NCI-H524 treated with DMSO at 0.1 percent for 48 hours (cell line): Measurements from ENCODE around the gene CA9.
"Not testable (repeated sequence)": the region's sequence is repeated elsewhere in the genome, so short reads cannot be mapped to it uniquely, and the experiment has no call there.

Experiments used
- DNase-seq: peaks from one replicate; lab custom pipeline; 2025; lab: John Stamatoyannopoulos, UW

Gene CA9

DNA sequence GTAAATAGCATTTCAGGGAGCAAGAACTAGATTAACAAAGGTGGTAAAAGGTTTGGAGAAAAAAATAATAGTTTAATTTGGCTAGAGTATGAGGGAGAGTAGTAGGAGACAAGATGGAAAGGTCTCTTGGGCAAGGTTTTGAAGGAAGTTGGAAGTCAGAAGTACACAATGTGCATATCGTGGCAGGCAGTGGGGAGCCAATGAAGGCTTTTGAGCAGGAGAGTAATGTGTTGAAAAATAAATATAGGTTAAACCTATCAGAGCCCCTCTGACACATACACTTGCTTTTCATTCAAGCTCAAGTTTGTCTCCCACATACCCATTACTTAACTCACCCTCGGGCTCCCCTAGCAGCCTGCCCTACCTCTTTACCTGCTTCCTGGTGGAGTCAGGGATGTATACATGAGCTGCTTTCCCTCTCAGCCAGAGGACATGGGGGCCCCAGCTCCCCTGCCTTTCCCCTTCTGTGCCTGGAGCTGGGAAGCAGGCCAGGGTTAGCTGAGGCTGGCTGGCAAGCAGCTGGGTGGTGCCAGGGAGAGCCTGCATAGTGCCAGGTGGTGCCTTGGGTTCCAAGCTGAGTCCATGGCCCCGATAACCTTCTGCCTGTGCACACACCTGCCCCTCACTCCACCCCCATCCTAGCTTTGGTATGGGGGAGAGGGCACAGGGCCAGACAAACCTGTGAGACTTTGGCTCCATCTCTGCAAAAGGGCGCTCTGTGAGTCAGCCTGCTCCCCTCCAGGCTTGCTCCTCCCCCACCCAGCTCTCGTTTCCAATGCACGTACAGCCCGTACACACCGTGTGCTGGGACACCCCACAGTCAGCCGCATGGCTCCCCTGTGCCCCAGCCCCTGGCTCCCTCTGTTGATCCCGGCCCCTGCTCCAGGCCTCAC lies at the start of gene CA9:
TSS of gene CA9 (plus strand) at position 797 of the 893 bp plus-strand sequence. CDS start at position 829, 32 bp downstream.
- no peak for DNase-seq

DNA sequence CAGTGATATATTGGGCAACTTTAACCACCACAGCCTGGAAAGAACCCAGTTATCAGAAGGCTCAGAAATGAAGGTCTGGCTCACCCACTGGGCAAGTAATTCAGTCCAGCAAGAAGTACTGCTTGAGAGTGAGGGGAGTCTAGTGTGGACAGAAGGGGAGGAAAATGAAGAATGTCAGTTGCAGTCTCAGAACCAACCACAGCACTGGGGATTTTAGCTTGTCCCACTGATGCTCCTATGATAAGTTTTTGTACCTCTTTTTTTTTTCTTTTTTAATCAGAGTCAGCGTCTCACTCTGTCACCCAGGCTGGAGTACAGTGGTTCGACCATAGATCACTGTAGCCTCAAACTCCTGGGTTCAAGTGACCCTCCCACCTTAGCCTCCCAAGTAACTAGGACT lies 46.2 kb upstream of the CA9 start:
- no peak for DNase-seq

DNA sequence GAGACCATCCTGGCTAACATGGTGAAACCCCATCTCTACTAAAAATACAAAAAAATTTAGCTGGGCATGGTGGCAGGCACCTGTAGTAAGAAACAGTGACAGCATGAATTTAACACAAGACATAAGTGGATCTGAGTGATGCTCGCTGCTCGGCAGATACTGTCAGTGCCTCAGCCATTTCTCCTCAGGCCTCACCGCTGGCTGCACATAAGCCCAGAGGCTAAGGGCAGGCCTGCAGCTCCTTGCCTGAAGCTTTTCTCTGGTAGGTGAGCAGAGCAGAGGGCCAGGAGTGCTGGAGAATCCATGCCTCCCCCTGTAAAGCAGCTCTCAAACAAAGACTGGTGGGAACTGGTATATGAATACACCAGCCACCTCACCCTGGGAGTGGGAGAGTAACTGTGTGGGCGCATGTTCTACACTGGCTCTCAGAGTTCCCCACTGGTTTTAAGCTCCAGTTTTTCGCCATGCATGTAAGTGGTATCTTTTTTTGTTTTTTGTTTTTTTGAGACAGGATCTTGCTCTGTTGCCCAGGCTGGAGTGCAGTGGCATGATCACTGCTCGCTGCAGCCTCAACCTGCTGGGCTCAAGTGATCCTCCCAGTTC lies 45.2 kb upstream of the CA9 start:
- no peak for DNase-seq

DNA sequence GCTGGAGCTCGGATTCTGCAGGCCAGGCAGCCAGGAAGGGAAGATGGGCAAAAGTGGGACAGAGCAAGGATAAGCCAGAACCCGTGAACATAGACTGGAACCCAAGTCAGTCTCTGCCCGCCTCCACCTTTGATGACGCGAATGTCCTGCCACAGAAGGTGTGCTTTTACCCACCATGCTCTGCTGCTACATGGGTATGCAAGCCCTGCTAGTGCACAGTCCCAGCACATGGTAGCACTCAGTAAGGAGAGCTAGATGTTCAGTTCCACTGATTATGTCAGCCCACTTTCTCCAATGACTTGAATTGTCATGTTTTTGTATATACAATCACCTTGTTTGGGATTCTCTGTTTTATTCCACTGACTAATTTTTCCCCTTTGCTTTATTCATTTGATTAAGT lies 44.1 kb upstream of the CA9 start:
- DNase-seq = no peak

DNA sequence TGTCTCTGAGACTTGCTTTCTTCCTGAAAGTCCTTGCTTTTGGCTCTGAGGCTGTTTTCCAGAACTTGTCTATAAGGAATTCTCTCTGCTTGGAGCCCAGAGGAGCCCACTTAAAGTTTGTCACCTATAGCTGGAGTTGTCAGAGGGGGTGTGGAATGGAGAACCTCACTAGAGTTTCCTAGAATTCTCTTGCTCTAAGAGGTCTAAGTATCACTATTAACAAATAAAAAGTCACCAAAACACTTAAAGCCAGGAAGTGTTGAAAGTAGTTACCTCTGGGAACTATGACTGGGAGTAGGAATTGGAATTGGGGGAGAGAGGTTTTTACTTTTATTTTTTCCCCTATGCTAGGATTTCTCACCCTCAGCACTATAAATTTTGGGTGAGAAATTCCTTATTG lies 38.0 kb upstream of the CA9 start:
- no peak for DNase-seq

DNA sequence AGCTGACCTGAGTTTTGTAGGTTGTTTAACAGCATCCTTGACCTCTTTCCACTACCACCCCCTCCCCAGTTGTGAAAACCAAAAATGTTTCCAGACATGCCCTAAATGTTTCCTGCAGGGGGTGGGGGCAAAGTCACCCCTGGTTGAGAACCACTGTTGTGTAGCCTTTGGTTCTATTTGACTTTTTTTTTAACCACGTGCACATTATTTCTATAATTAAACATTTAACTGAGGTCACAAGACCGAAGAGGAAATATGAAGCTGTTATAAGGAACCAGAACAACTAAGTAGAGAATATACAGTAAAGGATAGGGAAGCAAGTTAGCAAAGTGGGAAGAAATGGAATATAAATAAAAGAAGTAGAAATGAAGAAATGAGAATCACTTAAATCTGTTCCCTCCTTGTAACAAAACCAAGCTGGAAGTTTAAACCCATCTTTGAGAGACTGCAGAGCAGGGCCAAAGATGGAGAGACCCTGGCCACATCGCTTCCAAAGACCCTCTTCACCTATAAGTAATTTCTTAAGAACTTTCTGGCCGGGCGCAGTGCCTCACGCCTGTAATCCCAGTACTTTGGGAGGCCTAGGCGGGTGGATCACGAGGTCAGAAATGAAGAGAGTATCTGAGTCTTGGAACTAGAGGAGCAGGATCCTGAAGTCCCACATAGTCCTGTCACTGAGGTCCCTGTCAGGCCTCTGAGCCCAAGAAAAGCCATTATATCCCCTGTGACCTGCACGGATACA lies 37.4 kb upstream of the CA9 start:
- no peak for DNase-seq

DNA sequence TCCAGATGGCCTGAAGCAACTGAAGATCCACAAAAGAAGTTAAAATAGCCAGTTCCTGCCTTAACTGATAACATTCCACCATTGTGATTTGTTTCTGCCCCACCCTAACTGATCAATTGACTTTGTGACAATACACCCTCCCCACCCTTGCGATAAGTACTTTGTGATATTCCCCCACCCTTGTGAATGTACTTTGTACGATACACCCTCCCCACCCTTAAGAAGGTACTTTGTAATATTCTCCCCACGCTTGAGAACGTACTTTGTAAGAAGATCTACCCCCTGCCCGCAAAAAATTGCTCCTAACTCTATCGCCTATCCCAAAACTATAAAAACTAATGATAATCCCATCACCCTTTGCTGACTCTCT lies 36.9 kb upstream of the CA9 start:
- DNase-seq = not testable (repeated sequence)

DNA sequence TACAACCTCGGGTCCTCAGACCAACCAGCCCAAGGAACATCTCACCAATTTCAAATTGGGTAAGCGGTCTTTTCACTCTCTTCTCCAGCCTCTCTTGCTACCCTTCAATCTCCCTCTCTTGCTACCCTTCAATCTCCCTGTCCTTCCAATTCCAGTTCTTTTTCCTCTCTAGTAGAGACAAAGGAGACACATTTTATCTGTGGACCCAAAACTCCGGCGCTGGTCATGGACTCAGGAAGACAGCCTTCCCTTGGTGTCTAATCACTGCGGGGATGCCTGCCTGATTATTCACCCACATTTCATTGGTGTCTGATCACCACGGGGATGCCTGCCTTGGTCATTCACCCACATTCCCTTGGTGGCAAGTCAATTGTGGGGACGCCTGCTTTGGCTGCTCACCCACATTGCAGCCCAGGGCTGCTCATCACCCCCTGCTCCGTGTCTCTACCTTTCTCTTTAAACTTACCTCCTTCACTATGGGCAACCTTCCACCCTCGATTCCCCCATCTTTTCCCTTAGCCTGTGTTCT lies 36.2 kb upstream of the CA9 start:
- DNase-seq = not testable (repeated sequence)

DNA sequence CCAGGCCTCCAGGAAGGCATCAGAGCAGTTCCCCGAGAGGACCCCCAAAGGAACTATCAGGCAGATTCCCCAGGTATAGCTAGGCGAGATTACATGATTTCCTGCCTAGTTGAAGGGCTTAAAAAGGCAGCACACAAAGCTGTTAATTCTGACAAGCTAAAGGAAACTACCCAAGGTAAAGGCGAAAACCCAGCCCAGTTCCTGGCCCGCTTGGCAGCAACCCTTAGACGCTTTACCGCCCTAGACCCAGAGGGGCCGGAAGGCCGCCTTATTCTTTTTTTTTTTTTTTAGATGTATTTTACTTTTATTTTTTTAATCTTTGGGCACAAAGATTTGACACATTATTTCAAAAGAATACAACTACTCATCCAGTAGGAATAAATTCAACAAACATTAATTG lies 35.0 kb upstream of the CA9 start:
- DNase-seq = not testable (repeated sequence)

DNA sequence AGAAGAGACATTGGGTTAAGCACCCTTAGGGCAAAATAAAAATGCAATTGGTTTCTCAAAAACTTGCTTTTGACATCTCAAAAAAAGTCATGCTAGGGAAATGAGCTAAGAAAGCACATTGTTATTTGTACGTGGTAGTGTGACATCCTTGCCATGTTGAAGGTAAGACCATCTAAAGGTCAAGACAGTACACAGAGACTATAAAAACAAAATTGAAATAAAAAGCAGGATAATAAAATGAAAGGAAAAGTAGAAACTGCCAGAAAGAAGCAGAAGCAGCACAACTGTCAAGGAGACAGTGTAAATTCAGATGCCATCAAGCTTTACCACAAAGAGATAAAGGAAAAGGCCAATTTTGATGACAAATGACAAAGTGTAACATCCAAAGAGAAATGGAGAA lies 34.5 kb upstream of the CA9 start:
- DNase-seq = not testable (repeated sequence)

DNA sequence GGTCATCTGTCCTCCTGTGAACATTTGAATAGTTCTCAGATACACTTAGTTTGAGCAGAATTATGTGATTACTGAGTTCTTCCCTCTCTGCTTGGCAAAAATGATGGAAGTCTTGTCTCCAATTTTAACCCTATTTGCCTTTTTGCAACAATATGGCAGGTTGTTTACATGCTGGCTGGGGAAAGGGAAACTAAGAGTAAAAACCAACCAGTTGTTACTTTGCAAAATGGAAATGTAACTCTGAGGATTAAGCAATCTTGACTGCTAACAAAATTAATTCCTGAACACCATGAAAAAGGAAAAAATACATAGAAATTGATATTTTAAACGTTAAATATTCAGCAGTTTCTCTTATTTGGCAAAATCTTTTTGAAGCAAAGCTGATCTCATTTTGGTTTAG lies 34.1 kb upstream of the CA9 start:
- DNase-seq = no peak

DNA sequence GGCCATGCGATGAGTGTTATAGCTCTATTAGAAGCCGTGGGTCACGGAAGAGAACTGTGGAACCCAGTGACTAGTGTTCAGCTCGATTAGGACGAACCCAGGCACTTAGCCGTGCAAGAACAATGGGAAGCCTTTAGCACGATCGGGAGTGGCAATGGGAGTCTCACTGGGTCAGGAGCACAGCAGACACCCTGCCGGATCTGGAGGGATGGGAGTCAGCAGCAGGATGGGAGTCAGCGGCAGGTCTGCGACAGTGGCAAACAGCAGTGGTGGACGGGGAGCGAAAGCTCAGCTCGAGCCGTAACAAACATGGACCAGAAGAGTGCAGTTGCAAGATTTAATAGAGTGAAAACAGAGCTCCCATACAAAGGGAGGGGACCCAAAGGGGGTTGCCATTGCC lies 33.3 kb upstream of the CA9 start:
- not testable (repeated sequence) for DNase-seq

DNA sequence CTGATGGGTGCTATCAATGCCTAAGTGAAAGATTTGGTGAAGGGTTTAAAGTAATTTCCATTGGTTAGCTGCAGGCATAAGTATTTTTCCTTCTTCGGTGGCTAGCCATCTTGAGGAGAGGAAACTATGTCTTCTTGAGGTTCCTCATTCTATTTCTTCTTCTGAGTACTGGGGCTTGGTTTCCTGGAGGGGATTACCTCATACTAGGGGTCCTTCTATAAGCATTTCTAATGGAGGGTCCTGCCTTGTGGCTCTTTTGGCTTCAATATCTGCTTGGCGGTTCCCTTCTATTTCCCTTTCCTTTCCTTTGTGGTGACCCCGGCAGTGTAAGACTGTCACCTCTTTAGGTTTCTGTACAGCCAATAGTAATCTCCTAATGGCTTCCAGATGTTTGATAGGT lies 32.2 kb upstream of the CA9 start:
- DNase-seq = not testable (repeated sequence)

DNA sequence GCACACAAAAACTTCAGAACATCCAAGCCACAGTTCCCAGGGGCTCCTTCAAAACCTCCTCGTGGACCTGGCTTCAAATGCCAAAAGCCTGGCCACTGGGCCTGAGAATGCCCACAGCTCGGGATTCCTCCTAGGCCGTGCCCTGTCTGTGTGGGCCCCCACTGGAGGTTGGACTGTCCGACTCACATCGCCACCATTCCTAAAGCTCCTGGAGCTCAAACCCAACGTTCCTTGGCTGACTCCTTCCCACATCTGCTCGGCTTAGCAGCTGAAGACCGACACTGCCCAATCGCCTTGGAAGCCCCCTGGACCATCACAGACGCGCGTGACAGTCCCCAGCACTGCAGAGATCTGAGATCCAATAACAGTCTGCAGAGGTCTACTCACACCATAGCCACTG lies 30.7 kb upstream of the CA9 start:
- no peak for DNase-seq

DNA sequence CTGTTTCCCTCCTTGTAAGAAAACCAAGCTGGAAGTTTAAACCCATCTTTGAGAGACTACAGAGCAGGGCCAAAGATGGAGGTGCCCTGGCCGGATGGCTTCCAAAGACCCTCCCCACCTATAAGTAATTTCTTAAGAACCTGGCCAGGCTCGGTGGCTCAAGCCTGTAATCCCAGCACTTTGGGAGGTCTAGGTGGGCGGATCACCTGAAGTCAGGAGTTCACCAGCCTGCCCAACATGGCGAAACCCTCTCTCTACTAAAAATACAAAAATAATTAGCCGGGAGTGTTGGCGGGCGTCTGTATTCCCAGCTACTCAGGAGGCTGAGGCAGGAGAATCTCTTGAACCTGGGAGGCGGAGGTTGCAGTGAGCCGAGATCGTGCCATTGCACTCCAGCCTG lies 28.0 kb upstream of the CA9 start:
- DNase-seq = not testable (repeated sequence)

DNA sequence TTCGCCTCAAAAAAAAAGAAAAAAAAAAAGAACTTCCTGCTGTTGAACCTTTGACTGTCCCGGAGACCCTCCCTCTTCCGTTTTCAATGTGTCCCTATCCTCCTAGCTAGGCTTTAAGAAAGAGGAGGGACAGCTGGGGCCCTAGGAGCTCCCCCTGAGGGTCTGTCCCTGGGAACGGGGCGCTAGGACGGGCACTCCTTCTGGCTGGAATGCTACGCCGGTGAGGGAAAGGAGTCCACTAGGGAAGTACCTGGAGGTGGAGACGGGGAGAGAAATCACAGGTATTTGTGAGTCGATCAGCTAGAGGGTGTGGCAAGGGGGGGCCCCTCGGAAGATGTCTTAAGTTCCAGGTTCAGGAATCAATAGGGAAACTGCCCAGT lies 27.6 kb upstream of the CA9 start:
- DNase-seq = no peak

DNA sequence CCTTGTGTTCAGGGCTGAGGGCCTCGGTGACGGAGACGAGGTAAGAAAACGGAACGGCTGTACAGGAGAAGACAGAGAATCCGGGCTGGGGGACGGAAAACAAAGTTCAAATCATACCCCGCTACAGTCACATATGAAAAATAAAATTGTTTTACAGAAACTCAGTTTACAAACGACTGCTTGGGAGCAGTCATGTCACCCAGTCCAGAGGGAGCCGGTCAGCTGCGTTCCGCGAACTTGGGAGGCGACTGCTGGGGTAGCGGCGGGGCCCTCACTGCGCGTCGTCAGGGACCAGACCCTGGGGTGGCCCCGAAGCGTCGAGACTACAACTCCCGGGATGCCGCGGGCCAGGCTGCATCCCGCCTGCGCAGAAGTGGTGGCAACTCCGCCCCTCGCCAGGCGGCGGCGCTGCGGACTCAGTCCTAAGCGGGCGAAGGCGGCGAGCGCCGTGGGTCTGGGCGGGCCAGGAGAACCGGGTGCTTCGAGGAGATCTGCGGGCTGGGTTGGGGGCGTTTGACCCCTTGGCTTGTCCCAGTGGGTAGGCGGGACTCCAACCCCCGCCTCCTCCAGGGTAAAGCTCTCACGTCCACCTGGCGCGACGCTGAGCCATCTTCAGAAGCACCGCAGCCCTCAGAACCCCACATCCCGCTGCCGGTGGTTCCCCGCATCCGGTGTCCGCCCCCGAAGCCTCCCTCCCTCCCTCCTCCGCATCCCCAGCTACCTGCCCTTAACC lies 27.0 kb upstream of the CA9 start:
- peak; percentile 37 for DNase-seq

DNA sequence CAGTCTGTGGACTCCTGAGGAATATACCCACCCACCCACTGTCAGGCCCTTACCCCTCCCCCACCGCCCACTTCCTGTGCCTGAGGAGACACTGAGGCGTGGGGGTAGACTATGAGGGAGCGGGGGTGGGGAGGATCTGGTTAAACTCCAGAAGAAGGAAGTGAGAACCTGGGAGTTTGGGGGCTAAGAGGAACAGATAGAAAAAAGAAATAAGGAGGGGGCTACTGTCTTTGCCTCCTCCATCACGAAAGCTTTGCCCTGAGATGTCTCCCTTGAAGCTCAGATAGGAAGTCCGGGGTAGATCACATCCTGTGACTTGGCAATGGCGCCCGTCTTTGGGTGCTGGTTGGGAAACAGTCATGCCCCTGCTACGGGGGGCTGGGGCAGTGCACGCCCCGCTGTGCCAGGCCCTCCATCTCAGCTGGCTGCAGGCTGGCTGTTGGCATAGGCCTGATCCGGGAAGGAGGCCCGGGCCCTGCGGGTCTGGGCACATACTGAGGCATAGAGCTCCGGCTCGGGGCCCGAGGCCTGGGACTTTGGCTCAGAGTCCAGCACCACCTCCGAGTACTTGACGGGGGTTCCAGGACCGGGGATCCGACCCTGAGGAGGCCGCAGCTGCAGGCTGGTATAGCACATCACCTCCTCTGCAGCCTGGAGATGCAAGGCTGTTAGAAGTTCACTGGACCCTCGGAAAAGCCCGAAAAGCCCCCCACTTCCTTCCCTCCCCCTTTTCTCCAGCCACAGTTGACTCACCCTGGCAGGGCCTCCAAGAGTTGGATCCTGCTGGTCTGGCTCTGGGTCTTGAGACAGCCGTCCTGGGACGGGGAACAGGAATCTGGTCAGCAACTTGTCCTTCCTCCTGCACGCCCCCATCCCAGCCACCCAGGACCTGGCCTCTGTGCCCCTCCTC lies 24.0 kb upstream of the CA9 start:
- DNase-seq = no peak

DNA sequence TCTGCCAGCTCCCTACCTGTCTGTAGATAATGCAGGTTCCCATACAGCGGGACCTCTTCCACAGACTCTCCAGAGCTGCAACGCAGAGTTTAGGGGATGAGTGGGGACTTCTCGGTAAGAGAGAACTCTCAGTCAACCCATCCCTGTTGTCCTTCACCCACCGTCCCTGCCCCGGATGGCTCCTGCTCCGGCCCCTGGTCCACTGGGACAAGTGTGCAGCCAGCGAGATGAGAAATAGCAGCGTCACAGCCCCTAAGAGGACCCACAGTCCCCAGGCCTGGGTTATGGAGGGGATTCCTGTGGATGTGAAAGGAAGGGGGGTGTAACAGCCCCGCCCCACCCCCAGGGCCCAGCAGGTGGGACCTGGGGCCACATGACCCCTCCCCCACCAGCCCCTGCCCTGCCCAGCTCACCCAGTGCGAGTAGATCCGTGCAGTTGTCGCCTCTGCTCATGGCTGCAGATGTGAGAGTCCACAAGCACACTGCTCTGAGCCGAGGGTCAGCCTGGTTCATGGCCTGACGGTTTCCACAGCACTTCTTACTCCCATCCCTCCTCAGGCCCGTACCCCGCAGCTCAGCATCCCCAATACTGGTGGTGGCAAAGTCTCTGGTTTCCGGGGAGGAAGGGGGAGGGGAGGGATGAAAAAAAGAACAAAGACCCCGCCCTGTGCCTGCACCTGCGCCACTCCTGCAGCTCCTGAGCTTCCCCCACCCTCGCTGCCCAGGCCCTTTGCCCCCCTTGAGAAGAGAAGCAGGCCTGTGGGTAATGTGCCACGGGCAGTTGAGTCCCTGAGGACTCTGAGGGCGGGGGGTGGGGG lies 23.2 kb upstream of the CA9 start, which contains the start of gene SIT1:
TSS of gene SIT1 (minus strand) at position 591 of the 818 bp plus-strand sequence. CDS start at position 513, 78 bp downstream.
- no peak for DNase-seq
